ENCODE measurements around the gene KCNJ13. TPM values are rescaled to one million over a fixed set of nuclear protein-coding genes. Genes with fewer than 3 reads are reported as not detected.

The KCNJ13 gene
- total RNA-seq, 2 experiments from 2014 or later: not detected

DNA sequence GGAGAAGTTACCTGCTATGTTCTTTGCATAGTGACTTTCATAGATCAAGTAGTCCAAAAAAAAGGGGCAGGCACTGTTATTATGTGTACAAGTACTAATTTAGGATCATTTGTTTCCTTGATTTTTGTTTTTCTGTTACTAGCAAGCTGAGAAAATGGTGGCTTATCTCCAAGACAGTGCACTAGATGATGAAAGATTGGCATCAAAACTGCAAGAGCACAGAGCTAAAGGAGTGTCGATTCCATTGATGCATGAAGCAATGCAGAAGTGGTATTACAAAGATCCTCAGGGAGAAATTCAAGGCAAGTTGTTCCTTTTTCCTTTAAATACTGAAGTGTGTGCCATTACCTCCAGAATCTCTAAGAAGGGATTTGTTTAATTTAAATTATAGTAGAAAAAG lies 19.6 kb upstream of the KCNJ13 start:
- BruUV-seq (replicated peaks): no TSS peak
- no peaks in the 10 kb centered on the region for H3K9me3 ChIP-seq (ENCODE audit: low read length)
- no peak for TF ChIP-seq CTCF (conservative IDR thresholded peaks at IDR 0.05; ENCODE audit: low read length)
- no peak for TF ChIP-seq EZH2phosphoT487 (IDR thresholded peaks at IDR 0.05; ENCODE audit: borderline replicate concordance, low read depth, low read length)
- no peak overlapping the region for H3K27ac ChIP-seq (ENCODE audit: low read depth, low read length, poor library complexity, severe bottlenecking)
- CTCF ChIA-PET (ENCODE audit: unreplicated experiment): no interaction called here
- no peaks in the 10 kb centered on the region for H4K20me1 ChIP-seq (ENCODE audit: insufficient read depth, low read length)
- H3K4me3 ChIP-seq (ENCODE audit: low read depth, low read length, poor library complexity, severe bottlenecking): no peak overlapping the region
- H3K4me2 ChIP-seq (ENCODE audit: low read length): no peak overlapping the region
- H2AFZ ChIP-seq (ENCODE audit: low read length): no peak overlapping the region
- no peaks in the 10 kb centered on the region for H3K4me1 ChIP-seq (ENCODE audit: insufficient read depth, low read length, poor library complexity, severe bottlenecking)
- peaks cover 89% of the 10 kb centered on the region for H3K36me3 ChIP-seq (ENCODE audit: insufficient read depth, low read length)
- H3K79me2 ChIP-seq (ENCODE audit: insufficient read depth, low read depth, low read length): no peaks in the 10 kb centered on the region
- no peak for DNase-seq (ENCODE audit: low spot score)
- no peaks in the 10 kb centered on the region for H3K9me2 ChIP-seq (ENCODE audit: insufficient read depth, low read length)
- POLR2A ChIA-PET: interaction anchor here (0.7 to 1.2 kb wide), 2 partner anchors 34 to 431 kb away, joined by 3 to 5 read pairs; no protein-coding TSS in a partner anchor
- intact Hi-C loops (cut with micrococcal nuclease; ENCODE audit: unreplicated experiment): no loop called here

DNA sequence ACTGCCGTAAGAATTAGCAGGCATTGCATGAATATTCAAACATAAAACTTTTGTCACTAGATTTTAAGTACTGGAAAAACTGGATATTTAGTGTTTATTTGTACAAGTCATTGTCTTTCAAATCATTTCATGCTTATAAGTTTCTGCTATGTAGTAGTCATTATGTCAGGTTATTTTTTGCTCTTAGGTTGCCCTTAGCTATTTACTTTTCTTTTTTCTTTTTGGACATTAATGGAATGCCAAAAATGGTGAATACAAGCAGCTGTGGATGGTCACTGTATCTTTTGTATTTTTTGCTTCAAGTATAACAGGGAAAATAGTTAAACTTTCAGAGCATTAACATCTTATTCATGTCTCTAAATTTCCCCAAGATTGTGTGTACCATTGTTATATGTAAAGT lies 18.6 kb upstream of the KCNJ13 start:
- POLR2A ChIA-PET: interaction anchor here (0.6 to 1.2 kb wide), 3 partner anchors 11 to 35 kb away, joined by 3 to 5 read pairs (median 3); no protein-coding TSS in a partner anchor
- CTCF ChIA-PET (ENCODE audit: unreplicated experiment): no interaction called here
- Histone ChIP-seq H3K9me2 (ENCODE audit: insufficient read depth, low read length) (no peaks in the 10 kb centered on the region), H3K9me3 (ENCODE audit: low read length) (no peaks in the 10 kb centered on the region), H3K4me3 (ENCODE audit: low read depth, low read length, poor library complexity, severe bottlenecking) (no peak overlapping the region), H3K36me3 (ENCODE audit: insufficient read depth, low read length) (peaks cover 87% of the 10 kb centered on the region), H2AFZ (ENCODE audit: low read length) (no peak overlapping the region), H4K20me1 (ENCODE audit: insufficient read depth, low read length) (no peaks in the 10 kb centered on the region), H3K4me2 (ENCODE audit: low read length) (no peak overlapping the region), H3K4me1 (ENCODE audit: insufficient read depth, low read length, poor library complexity, severe bottlenecking) (no peaks in the 10 kb centered on the region), H3K27ac (ENCODE audit: low read depth, low read length, poor library complexity, severe bottlenecking) (no peak overlapping the region), H3K79me2 (ENCODE audit: insufficient read depth, low read depth, low read length) (no peaks in the 10 kb centered on the region)
- intact Hi-C loops (cut with micrococcal nuclease; ENCODE audit: unreplicated experiment): no loop called here
- no TSS peak for BruUV-seq (replicated peaks)
- TF ChIP-seq EZH2phosphoT487 (IDR thresholded peaks at IDR 0.05; ENCODE audit: borderline replicate concordance, low read depth, low read length) (no peak), CTCF (conservative IDR thresholded peaks at IDR 0.05; ENCODE audit: low read length) (no peak)
- DNase-seq (ENCODE audit: low spot score): no peak

GRCh38 chr2:232793271-232793670 lies 16.9 kb upstream of the KCNJ13 start:
- intact Hi-C loops (cut with micrococcal nuclease; ENCODE audit: unreplicated experiment): no loop called here
- CTCF ChIA-PET (ENCODE audit: unreplicated experiment): no interaction called here
- H3K27ac ChIP-seq (ENCODE audit: low read depth, low read length, poor library complexity, severe bottlenecking): no peak overlapping the region

More at GRCh38 chr2:232793271-232793670, 16.9 kb upstream of the KCNJ13 start:
- Histone ChIP-seq H3K9me3 (ENCODE audit: low read length) (no peaks in the 10 kb centered on the region), H3K36me3 (ENCODE audit: insufficient read depth, low read length) (peaks cover 88% of the 10 kb centered on the region), H3K4me1 (ENCODE audit: insufficient read depth, low read length, poor library complexity, severe bottlenecking) (no peaks in the 10 kb centered on the region), H3K4me2 (ENCODE audit: low read length) (no peak overlapping the region), H3K79me2 (ENCODE audit: insufficient read depth, low read depth, low read length) (no peaks in the 10 kb centered on the region), H2AFZ (ENCODE audit: low read length) (no peak overlapping the region), H4K20me1 (ENCODE audit: insufficient read depth, low read length) (no peaks in the 10 kb centered on the region), H3K4me3 (ENCODE audit: low read depth, low read length, poor library complexity, severe bottlenecking) (no peak overlapping the region), H3K9me2 (ENCODE audit: insufficient read depth, low read length) (no peaks in the 10 kb centered on the region)
- BruUV-seq (replicated peaks): no TSS peak
- DNase-seq (ENCODE audit: low spot score): no peak
- TF ChIP-seq CTCF (conservative IDR thresholded peaks at IDR 0.05; ENCODE audit: low read length) (no peak), EZH2phosphoT487 (IDR thresholded peaks at IDR 0.05; ENCODE audit: borderline replicate concordance, low read depth, low read length) (no peak)
- POLR2A ChIA-PET: interaction anchor here (1.1 kb wide), 1 partner anchor 21 kb away, joined by 4 read pairs; no protein-coding TSS in a partner anchor
